ENCODE data around the gene NFATC2. TPM values are rescaled to one million over a fixed set of nuclear protein-coding genes. Genes with fewer than 3 reads are reported as not detected.

The NFATC2 gene
- total RNA-seq, 4 donors from 2014 or later, result 5.3 to 22.5 (median 11.5) TPM

- Histone ChIP-seq H3K4me3 (no peak overlapping the region), H3K27ac (no peak overlapping the region), H3K9me3 (no peaks in the 10 kb centered on the region), H3K27me3 (no peaks in the 10 kb centered on the region), H3K36me3 (no peaks in the 10 kb centered on the region), H3K4me1 (no peaks in the 10 kb centered on the region)
- WGBS, 2 donors (ENCODE audit: low coverage in 1 of 2), result 13 to 58% methylated on average over 1 to 2 of the region's 2 CpGs
- in situ Hi-C loops (cut with MboI; ENCODE audit: low pct_ligation_motif_present in 1 of 4, low pct_unique_long_range_greater_than_20kb in 1 of 4, low sequenced_read_pairs in 3 of 4), result no loop called here
- intact Hi-C loops (cut with DNase I; ENCODE audit: low total_unique reads), result no loop called here
- TF ChIP-seq CTCF (IDR thresholded peaks at IDR 0.05) (no peak), EP300 (IDR thresholded peaks at IDR 0.05; ENCODE audit: low read depth) (no peak), POLR2A (IDR thresholded peaks at IDR 0.05) (no peak), POLR2AphosphoS5 (IDR thresholded peaks at IDR 0.05) (no peak)
- no peak for DNase-seq
Observed at GRCh38 chr20:51363378-51363777, 179.1 kb downstream of the NFATC2 start.

- no peak for TF ChIP-seq CTCF (IDR thresholded peaks at IDR 0.05)
- no peak for TF ChIP-seq POLR2A (IDR thresholded peaks at IDR 0.05)
- no peak for TF ChIP-seq EP300 (IDR thresholded peaks at IDR 0.05; ENCODE audit: low read depth)
- TF ChIP-seq POLR2AphosphoS5 (IDR thresholded peaks at IDR 0.05), result no peak
Observed at GRCh38 chr20:51362254-51362653, 180.3 kb downstream of the NFATC2 start.

GRCh38 chr20:51361258-51361657 lies 181.3 kb downstream of the NFATC2 start:
- in situ Hi-C loops (cut with MboI; ENCODE audit: low pct_ligation_motif_present in 1 of 4, low pct_unique_long_range_greater_than_20kb in 1 of 4, low sequenced_read_pairs in 3 of 4), result no loop called here
- intact Hi-C loops (cut with DNase I; ENCODE audit: low total_unique reads), result no loop called here
- Histone ChIP-seq H3K27me3 (no peaks in the 10 kb centered on the region), H3K36me3 (no peaks in the 10 kb centered on the region), H3K27ac (no peak overlapping the region), H3K4me3 (no peak overlapping the region), H3K9me3 (no peaks in the 10 kb centered on the region), H3K4me1 (no peaks in the 10 kb centered on the region)
- no peak for DNase-seq
- 86 to 100% methylated on average over 1 of the region's 1 CpG for WGBS, 2 donors (ENCODE audit: low coverage in 1 of 2)
- TF ChIP-seq CTCF (IDR thresholded peaks at IDR 0.05), result no peak
- no peak for TF ChIP-seq EP300 (IDR thresholded peaks at IDR 0.05; ENCODE audit: low read depth)
- TF ChIP-seq POLR2A (IDR thresholded peaks at IDR 0.05), result no peak
- TF ChIP-seq POLR2AphosphoS5 (IDR thresholded peaks at IDR 0.05), result no peak

More at GRCh38 chr20:51362254-51362653, 180.3 kb downstream of the NFATC2 start:
- Histone ChIP-seq H3K27ac (no peak overlapping the region), H3K9me3 (no peaks in the 10 kb centered on the region), H3K36me3 (no peaks in the 10 kb centered on the region), H3K27me3 (no peaks in the 10 kb centered on the region), H3K4me3 (no peak overlapping the region), H3K4me1 (no peaks in the 10 kb centered on the region)
- intact Hi-C loops (cut with DNase I; ENCODE audit: low total_unique reads) (no loop called here), in situ Hi-C loops (cut with MboI; ENCODE audit: low pct_ligation_motif_present in 1 of 4, low pct_unique_long_range_greater_than_20kb in 1 of 4, low sequenced_read_pairs in 3 of 4) (no loop called here)
- DNase-seq, result no peak
- WGBS, 2 donors (ENCODE audit: low coverage in 1 of 2), result 92% methylated on average over 3 of the region's 3 CpGs; no CpG with 5 or more reads in 1 of the 2 donors

GRCh38 chr20:51360451-51361201 lies 181.9 kb downstream of the NFATC2 start:
- in situ Hi-C loops (cut with MboI; ENCODE audit: low pct_ligation_motif_present in 1 of 4, low pct_unique_long_range_greater_than_20kb in 1 of 4, low sequenced_read_pairs in 3 of 4) (no loop called here), intact Hi-C loops (cut with DNase I; ENCODE audit: low total_unique reads) (no loop called here)
- Histone ChIP-seq H3K9me3 (no peaks in the 10 kb centered on the region), H3K4me3 (no peak overlapping the region), H3K27me3 (no peaks in the 10 kb centered on the region), H3K36me3 (no peaks in the 10 kb centered on the region), H3K27ac (no peak overlapping the region), H3K4me1 (no peaks in the 10 kb centered on the region)
- DNase-seq, result no peak
- WGBS, 2 donors (ENCODE audit: low coverage in 1 of 2), result 72% methylated on average over 5 to 13 of the region's 13 CpGs
- no peak for TF ChIP-seq POLR2A (IDR thresholded peaks at IDR 0.05)
- TF ChIP-seq CTCF (IDR thresholded peaks at IDR 0.05), result no peak
- TF ChIP-seq EP300 (IDR thresholded peaks at IDR 0.05; ENCODE audit: low read depth), result no peak
- no peak for TF ChIP-seq POLR2AphosphoS5 (IDR thresholded peaks at IDR 0.05)
